Tongue (tissue), 2 donors: ENCODE data around the gene AP2A1. TPM values are rescaled to one million over a fixed set of nuclear protein-coding genes. Genes with fewer than 3 reads are reported as not detected.

ENCODE experiments used
- DNase-seq: peaks from one replicate; pipeline ENCODE4 v3.0.0-alpha.2; 2015
- total RNA-seq: library from RNA; depleted of rRNA; stranded (reverse); fragments of >200 nt; gene quantifications from one replicate; pipeline ENCODE4 v1.2.3, GENCODE V29; 2014

AP2A1 gene
- total RNA-seq, 1 donor from 2014 or later, result 56.2 TPM

GRCh38 chr19:49839713-49840112 lies 72.9 kb downstream of the AP2A1 start:
- DNase-seq, result no peak

- no peak for DNase-seq
Observed at GRCh38 chr19:49840321-49840720, 73.5 kb downstream of the AP2A1 start.

GRCh38 chr19:49840736-49841249 lies 74.0 kb downstream of the AP2A1 start:
- no peak for DNase-seq

- no peak for DNase-seq
Observed at GRCh38 chr19:49843265-49843664, 76.5 kb downstream of the AP2A1 start.

GRCh38 chr19:49844138-49845095 lies 77.6 kb downstream of the AP2A1 start:
- no peak for DNase-seq

- peak; percentile 12 for DNase-seq
Observed at GRCh38 chr19:49845414-49845813, 78.6 kb downstream of the AP2A1 start.

- DNase-seq, result no peak
Observed at GRCh38 chr19:49846408-49846807, 79.6 kb downstream of the AP2A1 start.

GRCh38 chr19:49847731-49848696 lies 81.2 kb downstream of the AP2A1 start:
- DNase-seq, result no peak

GRCh38 chr19:49848938-49849337 lies 82.1 kb downstream of the AP2A1 start:
- no peak for DNase-seq

GRCh38 chr19:49849433-49850220 lies 82.8 kb downstream of the AP2A1 start:
- no peak for DNase-seq

GRCh38 chr19:49850221-49850486 lies 83.4 kb downstream of the AP2A1 start:
- no peak for DNase-seq

- DNase-seq, result peak; percentile 96
Observed at GRCh38 chr19:49850487-49851342, 83.9 kb downstream of the AP2A1 start, which contains the start of gene PTOV1. PTOV1 (plus strand) TSS chr19:49851159.

- DNase-seq, result peak; percentile 78
Observed at GRCh38 chr19:49851456-49852259, 84.9 kb downstream of the AP2A1 start.

GRCh38 chr19:49852631-49853126 lies 85.9 kb downstream of the AP2A1 start:
- no peak for DNase-seq

- no peak for DNase-seq
Observed at GRCh38 chr19:49853852-49854377, 87.1 kb downstream of the AP2A1 start.

- peak; percentile 44 for DNase-seq
Observed at GRCh38 chr19:49854378-49855263, 87.8 kb downstream of the AP2A1 start.

GRCh38 chr19:49855277-49855675 lies 88.5 kb downstream of the AP2A1 start:
- no peak for DNase-seq
